Measurements from ENCODE around the gene RENBP. TPM values are rescaled to one million over a fixed set of nuclear protein-coding genes. Genes with fewer than 3 reads are reported as not detected.

Gene RENBP
- total RNA-seq: 1 to 10 TPM in 6 of 7 donors, under 1 TPM in 1; 0.80 to 4.9 (median 2.5) TPM
- 1 to 10 TPM; 1.2 to 2.8 TPM for polyA plus RNA-seq
- long read RNA-seq, donor 1, partial matches to known transcripts: 0 of 1 reads
- long read RNA-seq, donor 1, other reads (novel, unspliced or antisense): 0 of 1 reads
- long read RNA-seq, donor 2: 0 reads
- long read RNA-seq, donor 3, partial matches to known transcripts: 0 of 1 reads
- long read RNA-seq, donor 3, other reads (novel, unspliced or antisense): 0 of 1 reads

GRCh38 chrX:153944140-153944799 is at the start of gene RENBP:
TSS of gene RENBP (minus strand) at chrX:153944643. CDS start at chrX:153944610, 33 bp downstream.
- peaks cover 4% of the 10 kb centered on the region for H3K4me1 ChIP-seq (ENCODE audit: insufficient read depth)
- intact Hi-C loops (cut with DNase I): loop anchor here in 2 of 4 donors (10.0 kb wide), 2 partner anchors 339 to 979 kb away; no protein-coding TSS in a partner anchor
- H3K27me3 ChIP-seq: no peaks in the 10 kb centered on the region
- H3K36me3 ChIP-seq: no peaks in the 10 kb centered on the region
- H3K27ac ChIP-seq: no peak within 1 kb of the TSS
- no peak for DNase-seq
- H3K4me3 ChIP-seq: no peak within 1 kb of the TSS
- no peaks in the 10 kb centered on the region for H3K9me3 ChIP-seq
- TF ChIP-seq EP300 (IDR thresholded peaks at IDR 0.05): no peak
- TF ChIP-seq POLR2A (IDR thresholded peaks at IDR 0.05): no peak
- TF ChIP-seq CTCF (IDR thresholded peaks at IDR 0.05): no peak
- 37 to 52% (median 44%) methylated on average over 31 of the region's 31 CpGs for WGBS, 3 donors

GRCh38 chrX:153993978-153994377 is 49.5 kb upstream of the RENBP start:
- no peaks in the 10 kb centered on the region for H3K36me3 ChIP-seq
- no peak for DNase-seq
- 80 to 81% (median 80%) methylated on average over 10 of the region's 10 CpGs for WGBS, 3 donors
- intact Hi-C loops (cut with DNase I): no loop called here
- H3K4me1 ChIP-seq (ENCODE audit: insufficient read depth): no peaks in the 10 kb centered on the region
- H3K27ac ChIP-seq: no peak overlapping the region
- TF ChIP-seq EP300 (IDR thresholded peaks at IDR 0.05) (no peak), CTCF (IDR thresholded peaks at IDR 0.05) (no peak), POLR2A (IDR thresholded peaks at IDR 0.05) (no peak)
- H3K4me3 ChIP-seq: no peak overlapping the region
- H3K9me3 ChIP-seq: no peaks in the 10 kb centered on the region
- no peaks in the 10 kb centered on the region for H3K27me3 ChIP-seq

- intact Hi-C loops (cut with DNase I): no loop called here
- Histone ChIP-seq H3K4me3 (no peak overlapping the region), H3K27me3 (no peaks in the 10 kb centered on the region), H3K36me3 (no peaks in the 10 kb centered on the region), H3K27ac (no peak overlapping the region), H3K9me3 (no peaks in the 10 kb centered on the region), H3K4me1 (ENCODE audit: insufficient read depth) (no peaks in the 10 kb centered on the region)
- DNase-seq: no peak
- TF ChIP-seq POLR2A (IDR thresholded peaks at IDR 0.05): no peak
- TF ChIP-seq CTCF (IDR thresholded peaks at IDR 0.05): no peak
- no peak for TF ChIP-seq EP300 (IDR thresholded peaks at IDR 0.05)
- 64 to 66% (median 66%) methylated on average over 12 of the region's 12 CpGs for WGBS, 3 donors
These were observed 48.6 kb upstream of the RENBP start for GRCh38 chrX:153993079-153993478.

GRCh38 chrX:153992180-153992579 is 47.7 kb upstream of the RENBP start:
- no peak overlapping the region for H3K4me3 ChIP-seq
- no peaks in the 10 kb centered on the region for H3K4me1 ChIP-seq (ENCODE audit: insufficient read depth)
- intact Hi-C loops (cut with DNase I): no loop called here
- H3K27me3 ChIP-seq: no peaks in the 10 kb centered on the region
- WGBS, 3 donors: 86 to 92% (median 89%) methylated on average over 8 of the region's 8 CpGs
- no peak for DNase-seq
- no peaks in the 10 kb centered on the region for H3K36me3 ChIP-seq
- H3K9me3 ChIP-seq: no peaks in the 10 kb centered on the region
- TF ChIP-seq POLR2A (IDR thresholded peaks at IDR 0.05) (no peak), EP300 (IDR thresholded peaks at IDR 0.05) (no peak), CTCF (IDR thresholded peaks at IDR 0.05) (no peak)
- H3K27ac ChIP-seq: no peak overlapping the region
